Measurements from ENCODE around the gene BPIFA3.
A peak's percentile ranks its signal among the peaks of the same experiment; 100 is the strongest.

BPIFA3 gene

DNA sequence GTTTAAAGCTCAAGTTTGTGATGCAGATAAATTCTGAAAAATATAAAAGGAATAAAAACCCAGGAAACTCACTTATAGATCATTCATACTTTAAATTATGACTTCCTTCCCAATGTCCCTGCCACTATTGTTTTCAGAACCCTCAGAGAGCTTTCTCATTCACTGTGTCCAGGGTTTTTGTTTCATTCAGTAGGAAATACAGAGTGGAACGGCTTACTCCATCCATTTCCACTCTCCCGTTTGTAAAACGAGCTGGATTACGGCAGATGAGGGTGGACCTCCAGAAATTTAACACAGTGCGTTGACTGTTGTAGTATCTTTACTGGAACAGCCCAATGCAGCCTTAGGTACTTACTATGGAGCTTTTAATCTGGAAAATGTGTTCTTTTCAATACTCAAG is 42.2 kb downstream of the BPIFA3 start:
- no peak for DNase-seq
- no peak for TF ChIP-seq POLR2A (IDR thresholded peaks at IDR 0.05; ENCODE audit: low read length)

DNA sequence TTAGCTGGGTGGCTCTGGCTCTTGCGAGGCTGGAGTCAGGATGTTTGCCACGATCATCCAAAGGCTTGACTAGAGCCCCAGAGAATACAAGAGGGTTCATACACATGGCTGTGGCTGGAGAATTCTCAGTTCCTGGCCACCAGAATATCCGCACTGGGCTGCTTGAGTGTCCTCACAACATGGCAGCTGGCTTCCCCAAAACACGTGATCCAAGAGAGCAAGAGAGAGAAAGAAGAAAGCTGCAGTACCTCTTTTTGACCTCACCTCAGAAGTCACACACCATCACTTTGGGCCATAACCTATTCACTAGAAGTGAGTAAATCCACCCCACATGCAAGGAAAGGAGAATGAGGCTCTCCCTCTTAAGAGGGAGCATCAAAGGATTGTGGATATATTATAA is 44.3 kb downstream of the BPIFA3 start:
- no peak for DNase-seq
- TF ChIP-seq POLR2A (IDR thresholded peaks at IDR 0.05; ENCODE audit: low read length) (no peak), GATA1 (IDR thresholded peaks at IDR 0.05; ENCODE audit: low read depth, low read length) (no peak)

DNA sequence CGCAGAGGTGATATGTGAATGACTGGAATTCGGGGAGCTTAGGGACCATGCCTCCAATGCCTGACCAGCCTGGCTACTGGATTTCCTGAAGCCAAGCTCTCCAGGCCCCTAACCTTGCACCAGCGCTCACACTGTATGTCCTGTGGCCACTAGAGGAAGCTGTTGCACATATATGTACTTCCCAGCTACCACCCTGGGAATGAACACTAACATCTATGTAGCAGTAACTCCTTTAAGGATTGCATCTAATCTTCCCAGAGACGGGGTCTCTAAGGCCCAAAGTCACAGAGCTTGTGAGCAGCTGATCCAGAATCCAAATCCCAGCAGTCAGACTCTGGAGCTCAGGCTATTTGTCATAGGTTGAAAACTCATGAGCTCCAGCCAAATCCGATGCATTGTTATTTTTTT is 45.5 kb downstream of the BPIFA3 start:
- TF ChIP-seq POLR2A (IDR thresholded peaks at IDR 0.05; ENCODE audit: low read length), result no peak
- TF ChIP-seq GATA1 (IDR thresholded peaks at IDR 0.05; ENCODE audit: low read depth, low read length), result no peak
- peak; percentile 17 to 29 for DNase-seq

DNA sequence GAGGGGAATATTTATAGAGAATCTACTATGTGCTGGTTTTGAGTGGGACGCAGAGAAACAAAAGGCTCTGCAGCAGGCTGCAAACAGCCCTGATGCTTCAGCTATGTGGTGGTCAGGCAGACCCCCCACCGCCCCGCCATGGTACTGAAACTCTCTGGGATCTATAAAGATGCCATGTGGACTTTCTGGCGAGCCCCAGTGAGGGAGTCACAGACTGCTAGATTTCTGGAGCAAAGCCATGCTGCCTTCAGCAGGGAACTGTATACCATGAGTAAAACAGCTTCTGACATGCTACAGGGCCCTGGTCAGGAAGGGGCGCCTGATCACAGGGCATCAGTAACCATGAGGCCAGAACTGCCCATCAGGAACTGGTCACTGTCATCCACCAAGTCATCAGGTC is 46.6 kb downstream of the BPIFA3 start:
- no peak for DNase-seq
- no peak for TF ChIP-seq GATA1 (IDR thresholded peaks at IDR 0.05; ENCODE audit: low read depth, low read length)
- no peak for TF ChIP-seq POLR2A (IDR thresholded peaks at IDR 0.05; ENCODE audit: low read length)

DNA sequence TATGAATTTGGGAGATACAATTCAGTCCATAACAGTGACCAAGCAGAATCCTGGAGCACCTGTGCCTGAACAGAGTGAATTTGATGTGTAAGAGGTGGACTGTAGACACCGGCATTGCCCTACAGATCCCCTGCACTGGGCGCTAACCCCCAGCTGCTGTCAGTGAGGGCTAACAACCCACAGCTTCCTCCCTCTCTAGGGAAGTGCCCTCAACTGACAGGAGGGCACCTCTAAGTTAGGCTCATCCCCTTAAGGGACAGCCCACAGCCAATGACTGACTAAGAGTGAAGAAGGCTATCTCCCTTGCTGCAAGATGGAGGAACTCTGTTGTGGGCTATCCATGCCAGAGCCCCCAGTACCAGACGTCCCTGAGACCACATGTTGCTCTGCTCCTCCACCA is 50.5 kb downstream of the BPIFA3 start:
- TF ChIP-seq GATA1 (IDR thresholded peaks at IDR 0.05; ENCODE audit: low read depth, low read length) (no peak), POLR2A (IDR thresholded peaks at IDR 0.05; ENCODE audit: low read length) (no peak)
- no peak for DNase-seq

DNA sequence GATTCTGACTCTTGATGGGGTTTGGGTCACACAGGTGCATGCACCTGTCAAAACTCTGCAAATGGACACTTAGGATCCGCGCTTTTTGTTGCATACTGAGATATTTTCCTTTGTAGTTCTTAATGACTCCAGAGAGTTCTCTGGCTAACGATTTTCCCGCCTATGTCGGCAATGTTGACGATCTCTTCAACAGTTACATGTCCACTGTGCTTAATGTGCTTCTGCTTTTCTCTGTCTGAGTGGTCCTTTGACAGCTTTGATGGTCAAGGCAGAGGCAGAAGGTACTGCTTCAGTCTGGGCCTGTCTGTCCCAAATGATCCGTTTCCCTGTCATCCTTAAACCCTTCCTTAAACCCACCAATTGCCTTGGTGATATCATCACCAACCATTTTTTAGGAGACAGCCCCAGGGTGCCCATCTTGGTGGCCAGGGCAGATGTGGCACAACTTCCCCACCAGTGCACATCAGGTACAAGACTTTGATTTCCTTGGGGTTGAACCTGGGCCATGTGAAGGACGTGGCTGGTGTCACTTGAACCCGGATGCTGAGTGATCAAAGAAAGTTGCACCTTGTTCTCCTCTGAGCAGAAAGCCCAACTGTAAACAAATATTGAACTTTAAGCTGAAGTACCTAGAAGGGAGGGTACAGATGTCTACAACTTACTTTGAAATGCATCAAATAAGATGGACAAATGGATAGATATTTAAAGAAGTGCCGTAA is 55.2 kb downstream of the BPIFA3 start:
- no peak for DNase-seq
- no peak for TF ChIP-seq POLR2A (IDR thresholded peaks at IDR 0.05; ENCODE audit: low read length)
- no peak for TF ChIP-seq GATA1 (IDR thresholded peaks at IDR 0.05; ENCODE audit: low read depth, low read length)

DNA sequence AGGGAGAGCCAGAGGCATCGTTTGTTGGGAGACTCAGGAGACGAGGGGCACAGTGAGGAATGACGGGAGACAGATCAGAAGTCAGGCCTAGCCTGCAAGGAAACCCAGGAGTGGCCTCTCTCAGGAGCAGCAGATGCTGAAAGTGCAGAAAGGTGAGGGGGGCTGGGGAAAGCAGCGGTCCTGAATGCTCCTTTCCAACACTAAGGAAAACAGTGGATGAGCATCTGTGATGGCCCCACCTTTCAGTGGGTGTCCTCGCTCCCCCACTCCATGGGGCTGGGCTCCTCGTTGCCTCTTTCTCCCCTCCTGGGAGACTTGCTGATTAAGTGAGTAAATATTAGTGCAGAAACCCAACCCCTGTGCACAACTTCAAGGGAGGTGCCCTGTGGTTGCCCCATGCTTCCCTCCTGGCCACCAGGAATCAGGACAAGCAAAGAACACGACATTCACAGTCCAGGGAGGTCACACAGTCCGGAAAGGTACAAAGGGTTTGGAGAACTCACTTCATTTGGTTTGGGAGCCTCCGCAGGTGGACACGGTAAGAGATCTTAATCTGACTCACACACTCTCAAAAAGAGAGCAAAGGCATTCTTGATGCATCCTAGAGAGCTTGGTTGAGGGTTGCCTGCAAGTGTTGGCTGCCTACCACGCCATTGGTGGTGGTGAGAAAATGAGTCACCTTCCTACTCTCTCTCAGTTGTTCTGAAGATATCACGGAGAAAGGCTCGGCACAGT is 56.1 kb downstream of the BPIFA3 start:
- TF ChIP-seq GATA1 (IDR thresholded peaks at IDR 0.05; ENCODE audit: low read depth, low read length), result no peak
- no peak for TF ChIP-seq POLR2A (IDR thresholded peaks at IDR 0.05; ENCODE audit: low read length)
- no peak for DNase-seq

DNA sequence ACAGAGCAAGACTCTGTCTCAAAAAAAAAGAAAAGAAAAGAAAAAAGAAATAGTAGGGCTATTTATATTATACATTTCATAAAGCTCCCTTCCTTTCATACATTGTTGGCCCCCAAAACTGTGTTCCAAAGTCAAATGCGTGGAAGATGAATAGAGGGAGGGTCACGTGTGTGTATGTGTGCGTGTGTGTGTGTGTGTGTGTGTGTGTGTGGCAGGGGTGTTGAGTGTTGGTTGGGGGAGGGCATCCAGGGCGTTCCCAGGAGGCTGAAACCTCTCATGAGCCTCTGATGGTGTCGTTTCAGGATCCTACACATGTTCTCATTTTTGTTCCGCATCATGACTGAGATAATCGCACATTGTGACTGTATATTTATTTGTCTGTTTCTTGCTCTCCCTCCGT is 58.1 kb downstream of the BPIFA3 start:
- DNase-seq, result no peak
- TF ChIP-seq POLR2A (IDR thresholded peaks at IDR 0.05; ENCODE audit: low read length) (no peak), GATA1 (IDR thresholded peaks at IDR 0.05; ENCODE audit: low read depth, low read length) (no peak)

DNA sequence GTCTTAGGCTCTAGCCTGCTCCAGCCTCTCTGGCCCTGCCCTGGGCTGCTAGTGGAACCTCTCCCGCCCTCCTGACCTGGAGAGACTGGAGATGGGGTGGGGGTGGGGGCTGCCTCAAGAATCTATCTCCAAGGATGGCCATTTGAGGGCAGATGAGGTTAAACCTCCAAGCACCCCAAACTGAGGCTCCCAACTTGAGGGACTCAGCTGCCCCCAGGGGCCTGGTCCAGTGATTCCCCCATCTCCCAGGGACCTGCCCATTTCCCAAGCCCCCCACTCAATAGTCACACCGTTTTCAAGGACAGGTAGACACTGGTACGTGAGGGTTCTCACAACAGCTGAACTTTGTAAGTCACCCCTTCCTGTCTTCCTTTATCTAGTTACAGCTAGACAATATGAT is 58.7 kb downstream of the BPIFA3 start:
- no peak for DNase-seq
- no peak for TF ChIP-seq GATA1 (IDR thresholded peaks at IDR 0.05; ENCODE audit: low read depth, low read length)
- no peak for TF ChIP-seq POLR2A (IDR thresholded peaks at IDR 0.05; ENCODE audit: low read length)

DNA sequence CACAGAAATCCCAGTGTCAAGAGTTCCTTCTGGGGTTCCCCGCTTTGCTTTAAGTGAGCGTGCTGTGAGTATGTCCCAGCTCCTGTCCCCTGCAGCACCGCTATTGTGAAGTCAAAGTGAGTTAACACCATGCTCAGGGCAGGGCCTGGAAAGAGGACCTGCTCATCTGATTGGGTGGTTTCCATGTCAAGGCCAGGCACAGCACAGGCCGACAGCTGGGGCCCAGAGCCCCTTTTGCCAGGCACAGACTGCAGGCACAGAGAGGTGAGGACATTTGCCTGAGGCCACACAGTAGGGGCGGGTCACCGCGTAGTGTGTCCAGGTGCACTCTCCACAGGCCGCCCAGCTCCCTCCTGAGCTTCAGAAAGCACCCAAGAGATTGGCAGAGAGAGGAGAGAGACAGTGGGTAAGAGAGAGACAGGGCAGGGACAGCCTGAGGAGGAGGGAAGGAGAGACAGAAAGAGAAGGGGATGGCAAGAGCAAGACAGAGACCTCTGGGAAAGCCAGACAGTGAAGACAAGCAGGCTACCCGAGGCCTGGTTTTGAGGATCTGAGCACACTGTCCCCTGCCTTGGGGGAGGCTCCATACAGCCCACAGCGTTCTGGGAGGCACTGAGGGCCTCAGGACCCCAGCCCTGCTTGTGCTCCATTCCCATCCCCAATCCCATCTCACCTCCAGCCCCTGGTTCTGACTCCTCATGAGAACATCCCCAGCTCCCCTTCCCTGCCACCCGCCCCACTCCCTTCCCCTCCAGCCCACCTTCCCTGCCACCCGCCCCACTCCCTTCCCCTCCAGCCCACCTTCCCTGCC is 59.4 kb downstream of the BPIFA3 start:
- DNase-seq, result no peak
- TF ChIP-seq GATA1 (IDR thresholded peaks at IDR 0.05; ENCODE audit: low read depth, low read length), result no peak
- no peak for TF ChIP-seq POLR2A (IDR thresholded peaks at IDR 0.05; ENCODE audit: low read length)

All from erythroblast (primary cell).